ENCODE measurements around the gene SNAI1. TPM values are rescaled to one million over a fixed set of nuclear protein-coding genes. Genes with fewer than 3 reads are reported as not detected.
A peak's percentile ranks its signal among the peaks of the same experiment; 100 is the strongest.

Gene SNAI1
- polyA plus RNA-seq, 1 experiment: 6.5 TPM

DNA sequence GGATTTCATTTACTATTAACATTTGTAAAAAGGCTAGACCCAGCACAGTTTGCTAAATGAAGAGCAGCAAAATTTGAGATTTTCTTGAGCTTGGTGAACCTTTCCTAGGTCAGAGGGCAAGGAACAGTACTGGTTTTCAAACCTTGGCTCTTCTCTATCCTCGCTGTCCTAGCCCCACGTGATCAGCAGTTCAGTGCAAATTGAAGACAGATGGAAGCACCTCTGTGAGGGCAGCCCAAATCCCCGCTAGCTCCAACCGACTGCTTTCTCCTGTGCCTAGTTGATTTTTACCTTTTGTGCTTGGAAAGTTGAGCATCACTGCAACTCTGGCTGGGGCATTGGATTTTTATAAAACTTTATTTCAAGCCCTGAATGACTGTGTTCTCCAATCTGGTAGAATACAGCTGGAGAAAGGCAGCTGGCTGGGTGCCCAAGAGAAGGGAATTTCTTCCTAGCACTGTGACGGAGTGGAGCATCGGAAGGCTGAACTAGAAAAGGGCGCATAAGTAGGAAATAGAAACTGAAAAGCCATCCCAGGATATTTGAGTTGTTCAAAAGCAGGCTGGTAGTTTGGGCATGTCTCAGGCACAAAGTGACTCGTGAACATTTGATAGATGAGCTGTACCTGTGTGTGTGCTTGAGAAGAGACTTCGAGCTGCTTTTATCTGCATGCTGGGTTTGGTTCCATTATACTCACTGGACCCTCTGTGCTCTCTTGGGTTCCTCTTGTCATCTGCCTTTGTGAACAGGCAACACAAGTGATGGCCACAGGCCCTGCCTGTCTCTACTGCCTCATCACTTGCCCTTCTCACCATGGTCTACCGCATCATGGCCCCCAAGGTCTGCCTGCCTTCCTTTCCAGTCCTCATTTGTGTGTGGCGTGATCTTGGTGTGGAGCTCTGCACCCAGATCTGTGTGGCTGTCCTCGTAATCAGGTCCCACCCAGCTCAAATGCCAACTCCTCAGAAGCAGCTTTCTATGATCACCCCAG, 44.3 kb upstream of the SNAI1 start:
- H3K4me3 ChIP-seq (ENCODE audit: low read depth, low read length): peak overlapping the region; percentile 96
- DNase-seq (ENCODE audit: low read depth): no peak
- H3K36me3 ChIP-seq (ENCODE audit: control insufficient read depth, insufficient read depth, low read length): peaks cover 11% of the 10 kb centered on the region
- TF ChIP-seq CTCF (IDR thresholded peaks at IDR 0.05; ENCODE audit: insufficient read depth, low read depth, low read length): no peak
- POLR2A ChIA-PET: no interaction called here
- H3K27me3 ChIP-seq (ENCODE audit: control insufficient read depth, insufficient read depth, low read length): no peaks in the 10 kb centered on the region
- CTCF ChIA-PET: interaction anchor here (0.8 to 1.0 kb wide), 2 partner anchors 133 kb away, joined by 3 to 4 read pairs; no protein-coding TSS in a partner anchor

DNA sequence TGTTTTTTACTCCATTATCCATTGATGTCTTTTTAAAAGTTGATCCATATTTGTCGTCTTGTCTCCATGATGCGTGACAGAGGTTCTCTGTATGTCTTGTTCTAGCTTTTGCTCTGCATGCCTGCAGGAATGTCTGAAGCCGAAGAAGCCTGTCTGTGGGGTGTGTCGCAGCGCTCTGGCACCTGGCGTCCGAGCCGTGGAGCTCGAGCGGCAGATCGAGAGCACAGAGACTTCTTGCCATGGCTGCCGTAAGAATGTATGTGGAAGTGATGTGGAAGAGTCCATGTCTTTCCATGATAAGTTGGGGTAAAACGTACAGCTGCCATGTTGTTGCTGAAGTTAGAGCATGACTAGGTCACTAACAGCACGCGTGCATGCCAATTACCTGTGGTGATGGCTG, 41.3 kb upstream of the SNAI1 start:
- no peak for DNase-seq (ENCODE audit: low read depth)
- CTCF ChIA-PET: no interaction called here
- H3K36me3 ChIP-seq (ENCODE audit: control insufficient read depth, insufficient read depth, low read length): peaks cover 17% of the 10 kb centered on the region

GRCh38 chr20:49942303-49942702, 40.5 kb upstream of the SNAI1 start:
- DNase-seq (ENCODE audit: low read depth): no peak
- Histone ChIP-seq H3K27me3 (ENCODE audit: control insufficient read depth, insufficient read depth, low read length) (no peaks in the 10 kb centered on the region), H3K36me3 (ENCODE audit: control insufficient read depth, insufficient read depth, low read length) (peaks cover 17% of the 10 kb centered on the region), H3K4me3 (ENCODE audit: low read depth, low read length) (no peak overlapping the region)
- ChIA-PET POLR2A (no interaction called here), CTCF (no interaction called here)
- TF ChIP-seq CTCF (IDR thresholded peaks at IDR 0.05; ENCODE audit: insufficient read depth, low read depth, low read length): no peak

More for the DNA sequence above, 41.3 kb upstream of the SNAI1 start:
- no peaks in the 10 kb centered on the region for H3K27me3 ChIP-seq (ENCODE audit: control insufficient read depth, insufficient read depth, low read length)
- H3K4me3 ChIP-seq (ENCODE audit: low read depth, low read length): no peak overlapping the region
- POLR2A ChIA-PET: no interaction called here
- no peak for TF ChIP-seq CTCF (IDR thresholded peaks at IDR 0.05; ENCODE audit: insufficient read depth, low read depth, low read length)

GRCh38 chr20:49942942-49943341, 39.8 kb upstream of the SNAI1 start:
- CTCF ChIA-PET: no interaction called here
- POLR2A ChIA-PET: no interaction called here
- TF ChIP-seq CTCF (IDR thresholded peaks at IDR 0.05; ENCODE audit: insufficient read depth, low read depth, low read length): no peak
- Histone ChIP-seq H3K4me3 (ENCODE audit: low read depth, low read length) (no peak overlapping the region), H3K27me3 (ENCODE audit: control insufficient read depth, insufficient read depth, low read length) (no peaks in the 10 kb centered on the region), H3K36me3 (ENCODE audit: control insufficient read depth, insufficient read depth, low read length) (peaks cover 17% of the 10 kb centered on the region)
- DNase-seq (ENCODE audit: low read depth): no peak

DNA sequence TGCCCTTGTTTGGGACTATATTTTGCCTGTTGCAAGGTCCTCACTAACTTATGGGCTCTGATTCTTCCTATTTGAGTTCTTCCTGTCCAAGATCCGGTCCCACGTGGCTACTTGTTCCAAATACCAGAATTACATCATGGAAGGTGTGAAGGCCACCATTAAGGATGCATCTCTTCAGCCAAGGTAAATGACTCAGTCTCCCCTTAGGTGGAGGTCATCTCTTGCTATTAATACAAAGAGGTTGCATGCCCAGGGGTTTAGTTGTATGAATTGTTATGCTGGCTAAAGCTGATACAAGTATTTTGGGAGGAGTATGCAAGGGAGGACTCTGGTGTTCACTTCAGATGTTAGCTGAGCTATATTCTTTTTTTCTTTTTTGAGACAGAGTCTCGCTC, 37.5 kb upstream of the SNAI1 start:
- Histone ChIP-seq H3K36me3 (ENCODE audit: control insufficient read depth, insufficient read depth, low read length) (peaks cover 20% of the 10 kb centered on the region), H3K4me3 (ENCODE audit: low read depth, low read length) (no peak overlapping the region), H3K27me3 (ENCODE audit: control insufficient read depth, insufficient read depth, low read length) (no peaks in the 10 kb centered on the region)
- ChIA-PET CTCF (interaction anchor here (1.0 to 1.4 kb wide), 2 partner anchors 8 to 9 kb away, joined by 3 to 6 read pairs; no protein-coding TSS in a partner anchor), POLR2A (no interaction called here)
- no peak for DNase-seq (ENCODE audit: low read depth)
- no peak for TF ChIP-seq CTCF (IDR thresholded peaks at IDR 0.05; ENCODE audit: insufficient read depth, low read depth, low read length)
